HG03571 (cell line): ENCODE results near the gene SSMEM1.
"Not testable (repeated sequence)": the region's sequence is repeated elsewhere in the genome, so short reads cannot be mapped to it uniquely, and the experiment has no call there.

Source experiments
- ATAC-seq: cut with Tn5 transposase; IDR thresholded peaks from one replicate; pipeline ENCODE4 v1.9.1; 2021; ENCODE audit not compliant: unreplicated experiment

The SSMEM1 gene

GRCh38 chr7:130210181-130210935 is 2.7 kb downstream of the SSMEM1 start:
- ATAC-seq, result no peak

- ATAC-seq, result no peak
Measured at GRCh38 chr7:130213828-130214227, 6.2 kb downstream of the SSMEM1 start.

- no peak for ATAC-seq
Measured at GRCh38 chr7:130216025-130216424, 8.4 kb downstream of the SSMEM1 start.

GRCh38 chr7:130216750-130217149 is 9.1 kb downstream of the SSMEM1 start:
- ATAC-seq, result no peak

- ATAC-seq, result no peak
Measured at GRCh38 chr7:130218806-130219620, 11.4 kb downstream of the SSMEM1 start.

GRCh38 chr7:130219871-130220270 is 12.2 kb downstream of the SSMEM1 start:
- no peak for ATAC-seq

GRCh38 chr7:130221746-130222145 is 14.1 kb downstream of the SSMEM1 start:
- ATAC-seq, result no peak

- no peak for ATAC-seq
Measured at GRCh38 chr7:130223646-130224045, 16.0 kb downstream of the SSMEM1 start.

GRCh38 chr7:130224210-130224609 is 16.6 kb downstream of the SSMEM1 start:
- no peak for ATAC-seq

- not testable (repeated sequence) for ATAC-seq
Measured at GRCh38 chr7:130224923-130225322, 17.3 kb downstream of the SSMEM1 start.

- ATAC-seq, result no peak
Measured at GRCh38 chr7:130226333-130226732, 18.7 kb downstream of the SSMEM1 start.

GRCh38 chr7:130227883-130228575 is 20.4 kb downstream of the SSMEM1 start:
- no peak for ATAC-seq

- no peak for ATAC-seq
Measured at GRCh38 chr7:130228840-130229502, 21.3 kb downstream of the SSMEM1 start.

- ATAC-seq, result not testable (repeated sequence)
Measured at GRCh38 chr7:130229981-130230380, 22.3 kb downstream of the SSMEM1 start.

GRCh38 chr7:130231792-130232191 is 24.1 kb downstream of the SSMEM1 start:
- ATAC-seq, result no peak

- no peak for ATAC-seq
Measured at GRCh38 chr7:130232209-130232608, 24.5 kb downstream of the SSMEM1 start.

GRCh38 chr7:130234078-130234477 is 26.4 kb downstream of the SSMEM1 start:
- no peak for ATAC-seq

GRCh38 chr7:130236361-130236760 is 28.7 kb downstream of the SSMEM1 start:
- ATAC-seq, result not testable (repeated sequence)

- no peak for ATAC-seq
Measured at GRCh38 chr7:130240240-130240639, 32.6 kb downstream of the SSMEM1 start.

GRCh38 chr7:130242198-130243014 is 34.7 kb downstream of the SSMEM1 start:
- ATAC-seq, result no peak
